IMR-90 (cell line): ENCODE data around the gene FNIP1. TPM values are rescaled to one million over a fixed set of nuclear protein-coding genes. Genes with fewer than 3 reads are reported as not detected.

Experiments
- ATAC-seq: fragments of 200-7000 bp; cut with Tn5 transposase; 2 replicates; pipeline ENCODE4 v1.9.1; 2020; ENCODE audit warnings: low read depth, mild to moderate bottlenecking, moderate library complexity
- BruUV-seq: library from RNA; stranded (reverse); fragments of 400-500 nt; replicated peaks from 2 replicates; lab custom pipeline; 2021; lab: Mats Ljungman, UMichigan
- CTCF ChIA-PET: fragments of 300-600 bp; formaldehyde crosslinking; extraction: SDS; loops from one replicate; lab custom pipeline; 2021; ENCODE audit warnings: antibody characterized with exemption; lab: Yijun Ruan, JAX
- POLR2A ChIA-PET: fragments of 300-600 bp; sonication (Branson Sonifier 250); formaldehyde crosslinking; loops from one replicate; lab custom pipeline; 2022; ENCODE audit warnings: antibody characterized with exemption; ENCODE audit not compliant: unreplicated experiment; lab: Charles Lee
- DNase-seq: peaks from one replicate; pipeline ENCODE4 v3.0.0; 2013
- H2AFZ ChIP-seq: replicated peaks from 2 replicates; pipeline ENCODE3; 2013; ENCODE audit warnings: low read length, mild to moderate bottlenecking; ENCODE audit not compliant: poor library complexity
- H2AK5ac ChIP-seq: 2 replicates; pipeline ENCODE4 v1.6.1; 2013; ENCODE audit warnings: low read depth, low read length, inconsistent platforms
- H2AK9ac ChIP-seq: replicated peaks from 2 replicates; pipeline ENCODE3; 2013; ENCODE audit warnings: mild to moderate bottlenecking, low read depth, low read length, moderate library complexity; ENCODE audit not compliant: poor library complexity
- H2BK120ac ChIP-seq: 2 replicates; pipeline ENCODE4 v1.6.1; 2013; ENCODE audit warnings: low read depth, low read length, inconsistent platforms
- H2BK15ac ChIP-seq: 3 replicates; pipeline ENCODE4 v1.6.1; 2013; ENCODE audit warnings: low read depth, low read length, inconsistent platforms
- H2BK20ac ChIP-seq: 2 replicates; pipeline ENCODE4 v1.6.1; 2013; ENCODE audit warnings: low read depth, mild to moderate bottlenecking, inconsistent platforms, low read length, moderate library complexity
- H2BK5ac ChIP-seq: 2 replicates; pipeline ENCODE4 v1.6.1; 2013; ENCODE audit warnings: mild to moderate bottlenecking, low read depth, low read length, inconsistent platforms; ENCODE audit not compliant: poor library complexity, severe bottlenecking
- H3K14ac ChIP-seq: replicated peaks from 2 replicates; pipeline ENCODE4 v1.6.1; 2013; ENCODE audit warnings: low read depth, low read length, inconsistent platforms
- H3K18ac ChIP-seq: 2 replicates; pipeline ENCODE4 v1.6.1; 2013; ENCODE audit warnings: low read depth, low read length, control low read depth
- H3K23ac ChIP-seq: 2 replicates; pipeline ENCODE4 v1.6.1; 2013; ENCODE audit warnings: low read depth, low read length, inconsistent platforms
- H3K27ac ChIP-seq: 2 replicates; pipeline ENCODE4 v1.5.1; 2013; ENCODE audit warnings: mild to moderate bottlenecking, control low read depth, low read length; ENCODE audit not compliant: insufficient read depth
- H3K27me3 ChIP-seq: 2 replicates; pipeline ENCODE4 v1.6.1; 2013; ENCODE audit warnings: low read length; ENCODE audit not compliant: control insufficient read depth, insufficient read depth
- H3K36me3 ChIP-seq: 2 replicates; pipeline ENCODE4 v1.6.1; 2013; ENCODE audit warnings: low read length, mixed read lengths; ENCODE audit not compliant: control insufficient read depth, insufficient read depth
- H3K4ac ChIP-seq: 2 replicates; pipeline ENCODE4 v1.6.1; 2013; ENCODE audit warnings: low read depth, low read length, inconsistent platforms
- H3K4me1 ChIP-seq: 2 replicates; pipeline ENCODE4 v1.6.1; 2013; ENCODE audit warnings: low read length, mixed read lengths; ENCODE audit not compliant: control insufficient read depth, insufficient read depth
- H3K4me2 ChIP-seq: 2 replicates; pipeline ENCODE4 v1.6.1; 2013; ENCODE audit warnings: low read depth, mild to moderate bottlenecking, control low read depth, low read length, moderate library complexity
- H3K4me3 ChIP-seq: 2 replicates; pipeline ENCODE4 v1.5.1; 2013; ENCODE audit warnings: low read depth, mild to moderate bottlenecking, control low read depth, low read length, moderate library complexity; ENCODE audit not compliant: insufficient read depth
- H3K56ac ChIP-seq: 2 replicates; pipeline ENCODE4 v1.6.1; 2013; ENCODE audit warnings: low read length, inconsistent platforms; ENCODE audit not compliant: insufficient read depth; ENCODE audit errors: extremely low read depth
- H3K79me1 ChIP-seq, 2 experiments: 2 replicates each; pipeline ENCODE4 v1.6.1; 2013; ENCODE audit warnings: low read length in 2 of 2, inconsistent platforms in 1 of 2, low read depth in 1 of 2
- H3K9ac ChIP-seq: 2 replicates; pipeline ENCODE4 v1.6.1; 2013; ENCODE audit warnings: low read depth, low read length, control low read depth
- H3K9me1 ChIP-seq: 2 replicates; pipeline ENCODE4 v1.6.1; 2013; ENCODE audit warnings: low read length, inconsistent platforms; ENCODE audit not compliant: insufficient read depth
- H3K9me3 ChIP-seq: 2 replicates; pipeline ENCODE4 v1.6.1; 2013; ENCODE audit warnings: low read length; ENCODE audit not compliant: control insufficient read depth, insufficient read depth
- H4K20me1 ChIP-seq: 2 replicates; pipeline ENCODE4 v1.6.1; 2013; ENCODE audit warnings: low read length, inconsistent platforms; ENCODE audit not compliant: insufficient read depth
- H4K5ac ChIP-seq: 2 replicates; pipeline ENCODE4 v1.6.1; 2013; ENCODE audit warnings: mild to moderate bottlenecking, low read depth, low read length, control low read depth
- H4K8ac ChIP-seq, 2 experiments: 2 replicates each; pipeline ENCODE4 v1.6.1; 2013; ENCODE audit warnings: low read depth in 2 of 2, low read length in 2 of 2, control low read depth in 1 of 2, inconsistent platforms in 1 of 2
- H4K91ac ChIP-seq: 2 replicates; pipeline ENCODE4 v1.6.1; 2013; ENCODE audit warnings: low read depth, low read length, inconsistent platforms; ENCODE audit not compliant: insufficient read depth
- CEBPB ChIP-seq: IDR thresholded peaks from 2 replicates; pipeline ENCODE4 v1.6.1; 2012; ENCODE audit warnings: low read depth, low read length, improper control_type of control experiment
- MAFK ChIP-seq: IDR thresholded peaks from 2 replicates; pipeline ENCODE4 v1.6.1; 2012; ENCODE audit warnings: low read depth, low read length, improper control_type of control experiment
- RCOR1 ChIP-seq: IDR thresholded peaks from 2 replicates; pipeline ENCODE4 v1.6.1; 2012; ENCODE audit warnings: mild to moderate bottlenecking, low read length, improper control_type of control experiment; ENCODE audit not compliant: insufficient replicate concordance
- WGBS, 2 experiments: methylation state at CpG; one replicate each; pipeline versions ENCODE4 v1.1.5 to v1.1.7; 2013; ENCODE audit warnings: missing lambda C conversion rate in 2 of 2; ENCODE audit not compliant: insufficient read length in 1 of 2; ENCODE audit errors: extremely low coverage in 2 of 2; 5-methylcytosine and 5-hydroxymethylcytosine counted together
- dilution Hi-C: fragments of 300-500 bp; cut with HindIII; formaldehyde crosslinking; loops from one replicate; pipeline ENCODE4 v1.14.3; 2018; ENCODE audit warnings: low sequenced_read_pairs; ENCODE audit not compliant: unreplicated experiment
- in situ Hi-C: fragments of 300-500 bp; cut with MboI; formaldehyde crosslinking; loops from 3 replicates; pipeline ENCODE4 v1.14.3; 2019; ENCODE audit warnings: low sequenced_read_pairs, inconsistent platforms, mixed read lengths
- intact Hi-C: fragments of 100-400 bp; cut with micrococcal nuclease; formaldehyde crosslinking; loops from 2 replicates; pipeline ENCODE4 v1.10.0; 2022
- polyA plus RNA-seq, 3 experiments: library from polyadenylated mRNA; depleted of rRNA; stranded (reverse); fragments of >200 nt; gene quantifications; 2 replicates each; pipeline ENCODE4 v1.2.3, GENCODE V29; 2012; ENCODE audit warnings: low replicate concordance in 1 of 3
- total RNA-seq: library from RNA; depleted of rRNA; stranded (reverse); fragments of >200 nt; gene quantifications from 2 replicates; pipeline ENCODE4 v1.2.3, GENCODE V29; 2012

FNIP1 gene
- total and polyA plus RNA-seq, 2 of the 4 experiments (the other 2 are of a cell fraction), result 5.6 to 34.1 TPM

DNA sequence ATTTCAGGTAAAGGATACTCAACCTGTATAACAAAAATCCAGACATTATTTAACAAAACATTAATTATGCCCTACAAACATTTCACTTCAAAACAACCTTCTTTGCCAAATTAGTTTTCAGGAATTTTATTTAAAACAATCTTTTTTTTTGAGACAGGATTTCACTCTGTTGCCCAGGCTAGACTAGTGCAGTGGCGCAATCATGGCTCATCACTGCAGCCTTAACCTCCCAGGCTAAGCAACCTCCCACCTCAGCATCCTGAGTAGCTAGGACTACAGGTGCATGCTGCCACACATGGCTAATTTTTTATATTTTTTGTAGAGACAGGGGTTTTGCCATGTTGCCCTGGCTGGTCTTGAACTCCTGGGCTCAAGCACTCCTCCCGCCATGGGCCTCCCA lies 3.9 kb downstream of the FNIP1 start:
- H3K27ac ChIP-seq, result no peak overlapping the region
- H2BK15ac ChIP-seq, result no peak overlapping the region
- H3K36me3 ChIP-seq, result peaks cover 2% of the 10 kb centered on the region; the same call in 1 of the 2 replicates
- H3K4ac ChIP-seq, result no peak overlapping the region
- no peak for ATAC-seq
- no peak overlapping the region for H3K56ac ChIP-seq
- no peak overlapping the region for H2AFZ ChIP-seq
- H3K14ac ChIP-seq, result no peak overlapping the region
- POLR2A ChIA-PET, result no interaction called here
- TF ChIP-seq CEBPB (peak; percentile 69), MAFK (no peak), RCOR1 (no peak)
- no peak overlapping the region for H2AK9ac ChIP-seq
- H3K9ac ChIP-seq, result no peak overlapping the region
- H2BK5ac ChIP-seq, result no peak overlapping the region
- in situ Hi-C loops (no loop called here), dilution Hi-C loops (no loop called here), intact Hi-C loops (loop anchor here (10.0 kb wide), 1 partner anchor 358 kb away; no protein-coding TSS in a partner anchor)
- no peak overlapping the region for H2AK5ac ChIP-seq
- no TSS peak for BruUV-seq
- no peak overlapping the region for H2BK120ac ChIP-seq
- H4K8ac ChIP-seq, result no peak overlapping the region
- CTCF ChIA-PET, result no interaction called here
- no peak overlapping the region for H3K4me3 ChIP-seq
- peaks cover under 1 to 37% of the 10 kb centered on the region in 2 experiments for H3K79me1 ChIP-seq
- H4K20me1 ChIP-seq, result peaks cover 75% of the 10 kb centered on the region
- H3K18ac ChIP-seq, result no peak overlapping the region
- H3K4me2 ChIP-seq, result no peak overlapping the region
- H4K91ac ChIP-seq, result no peak overlapping the region
- H3K9me1 ChIP-seq, result no peaks in the 10 kb centered on the region; the same call in 1 of the 2 replicates
- no peaks in the 10 kb centered on the region for H3K27me3 ChIP-seq
- H4K5ac ChIP-seq, result no peak overlapping the region
- WGBS, 2 experiments, result no CpG with 5 or more reads among the region's 2 CpGs
- H3K4me1 ChIP-seq, result peaks cover 2% of the 10 kb centered on the region
- H3K9me3 ChIP-seq, result no peaks in the 10 kb centered on the region
- H3K23ac ChIP-seq, result no peak overlapping the region
- H2BK20ac ChIP-seq, result no peak overlapping the region
- DNase-seq, result no peak
